GM19452 (cell line): ENCODE data around the gene PPM1E.
A peak's percentile ranks its signal among the peaks of the same experiment; 100 is the strongest.
"Not testable (repeated sequence)": the region's sequence is repeated elsewhere in the genome, so short reads cannot be mapped to it uniquely, and the experiment has no call there.

Experiments
- ATAC-seq: cut with Tn5 transposase; IDR thresholded peaks from one replicate; pipeline ENCODE4 v1.9.1; 2021; ENCODE audit not compliant: unreplicated experiment

Gene PPM1E

GRCh38 chr17:58944166-58944565, 188.5 kb downstream of the PPM1E start:
- no peak for ATAC-seq

GRCh38 chr17:58947411-58947810, 191.8 kb downstream of the PPM1E start:
- ATAC-seq, result no peak

- ATAC-seq, result no peak
Measured at GRCh38 chr17:58947824-58948223, 192.2 kb downstream of the PPM1E start.

GRCh38 chr17:58954358-58954757, 198.7 kb downstream of the PPM1E start:
- not testable (repeated sequence) for ATAC-seq

- ATAC-seq, result no peak
Measured at GRCh38 chr17:58956997-58957724, 201.5 kb downstream of the PPM1E start.

GRCh38 chr17:58957725-58958073, 202.0 kb downstream of the PPM1E start:
- ATAC-seq, result not testable (repeated sequence)

- no peak for ATAC-seq
Measured at GRCh38 chr17:58960068-58960467, 204.4 kb downstream of the PPM1E start.

- no peak for ATAC-seq
Measured at GRCh38 chr17:58965221-58965620, 209.6 kb downstream of the PPM1E start.

- no peak for ATAC-seq
Measured at GRCh38 chr17:58966208-58966607, 210.6 kb downstream of the PPM1E start.

- no peak for ATAC-seq
Measured at GRCh38 chr17:58968426-58969061, 212.9 kb downstream of the PPM1E start.

GRCh38 chr17:58969156-58969555, 213.5 kb downstream of the PPM1E start:
- no peak for ATAC-seq

GRCh38 chr17:58969612-58970011, 214.0 kb downstream of the PPM1E start:
- ATAC-seq, result no peak

GRCh38 chr17:58970609-58971450, 215.2 kb downstream of the PPM1E start:
- ATAC-seq, result no peak

GRCh38 chr17:58974354-58974753, 218.7 kb downstream of the PPM1E start:
- no peak for ATAC-seq

- no peak for ATAC-seq
Measured at GRCh38 chr17:58976541-58976940, 220.9 kb downstream of the PPM1E start.

GRCh38 chr17:58980706-58981481, 225.2 kb downstream of the PPM1E start:
- no peak for ATAC-seq

- no peak for ATAC-seq
Measured at GRCh38 chr17:58982626-58983025, 227.0 kb downstream of the PPM1E start.

GRCh38 chr17:58985367-58985766, 229.7 kb downstream of the PPM1E start:
- no peak for ATAC-seq

GRCh38 chr17:58985971-58986370, 230.3 kb downstream of the PPM1E start:
- no peak for ATAC-seq

GRCh38 chr17:58989629-58990028, 234.0 kb downstream of the PPM1E start:
- ATAC-seq, result no peak

- ATAC-seq, result peak; percentile 87
Measured at GRCh38 chr17:58991718-58992331, 236.2 kb downstream of the PPM1E start.
